Stimulated activated naive B cell treated with anti-CD40 and anti-IgM and Interleukin-4, amounts not matched to agents 10 μg/mL and 1 μg/mL and 100 μg/mL, for 72 hours (primary cell): ENCODE measurements around the gene FXYD3.
A peak's percentile ranks its signal among the peaks of the same experiment; 100 is the strongest.

Experiments used
- ATAC-seq, 2 donors: fragments of 150-1000 bp; cut with Tn5 transposase; replicated peaks; 2 replicates each; pipeline ENCODE4 v1.10.0; 2021; ENCODE audit warnings: moderate library complexity in 1 of 2
- DNase-seq: peaks from one replicate; pipeline ENCODE4 v3.0.0; 2021
- H3K27ac Mint-ChIP-seq: one replicate; pipeline ENCODE4 v1.8.0; 2022; ENCODE audit warnings: mild to moderate bottlenecking, mixed read lengths
- H3K27me3 Mint-ChIP-seq, 2 donors: one replicate each; pipeline ENCODE4 v1.8.0; 2022; ENCODE audit warnings: mixed read lengths in 2 of 2
- H3K36me3 Mint-ChIP-seq, 2 donors: one replicate each; pipeline ENCODE4 v1.8.0; 2022; ENCODE audit warnings: mixed read lengths in 2 of 2, mild to moderate bottlenecking in 1 of 2
- H3K4me1 Mint-ChIP-seq, 2 donors: one replicate each; pipeline ENCODE4 v1.8.0; 2022; ENCODE audit warnings: mixed read lengths in 2 of 2, mild to moderate bottlenecking in 1 of 2
- H3K4me3 Mint-ChIP-seq, 2 donors: one replicate each; pipeline ENCODE4 v1.8.0; 2022; ENCODE audit warnings: mild to moderate bottlenecking in 2 of 2, mixed read lengths in 2 of 2, moderate library complexity in 1 of 2
- H3K9me3 Mint-ChIP-seq, 2 donors: one replicate each; pipeline ENCODE4 v1.8.0; 2022; ENCODE audit warnings: mixed read lengths in 2 of 2, mild to moderate bottlenecking in 1 of 2

The FXYD3 gene

GRCh38 chr19:35156673-35157014 is 41.0 kb downstream of the FXYD3 start:
- Mint-ChIP-seq H3K36me3 (peaks cover 48 to 63% of the 10 kb centered on the region in 2 donors), H3K27me3 (peaks cover 0 to 5% of the 10 kb centered on the region in 2 donors), H3K27ac (peak overlapping the region; percentile 74), H3K4me3 (peak overlapping the region; percentile 94 to 96), H3K9me3 (peaks cover 2 to 5% of the 10 kb centered on the region in 2 donors), H3K4me1 (peaks cover 33 to 67% of the 10 kb centered on the region in 2 donors)
- ATAC-seq (no peak), DNase-seq (no peak)

DNA sequence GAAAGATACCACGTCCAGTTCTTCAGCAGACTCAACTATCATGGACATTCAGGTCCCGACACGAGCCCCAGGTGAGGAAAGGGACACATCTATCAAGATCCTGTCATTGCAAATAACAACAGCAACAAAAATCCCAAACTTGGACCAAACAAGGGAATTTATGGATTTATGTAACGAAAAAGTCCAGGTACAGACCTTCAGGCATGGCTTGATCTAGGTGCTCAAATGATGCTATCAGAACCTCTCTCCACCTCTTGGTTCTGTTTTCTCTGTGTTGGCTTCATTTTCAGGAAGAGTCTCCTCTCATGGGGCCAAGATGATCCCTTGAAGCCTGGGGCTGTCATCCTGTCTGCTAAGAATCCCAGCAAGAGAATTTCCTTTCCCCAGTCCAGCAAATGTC is 41.8 kb downstream of the FXYD3 start:
- ATAC-seq (no peak), DNase-seq (no peak)
- peaks cover 32 to 61% of the 10 kb centered on the region in 2 donors for H3K4me1 Mint-ChIP-seq
- H3K27ac Mint-ChIP-seq, result no peak overlapping the region
- peaks cover 5 to 8% of the 10 kb centered on the region in 2 donors for H3K9me3 Mint-ChIP-seq
- H3K36me3 Mint-ChIP-seq, result peaks cover 55 to 71% of the 10 kb centered on the region in 2 donors
- H3K27me3 Mint-ChIP-seq, result peaks cover 0 to 1% of the 10 kb centered on the region in 2 donors
- no peak overlapping the region for H3K4me3 Mint-ChIP-seq

DNA sequence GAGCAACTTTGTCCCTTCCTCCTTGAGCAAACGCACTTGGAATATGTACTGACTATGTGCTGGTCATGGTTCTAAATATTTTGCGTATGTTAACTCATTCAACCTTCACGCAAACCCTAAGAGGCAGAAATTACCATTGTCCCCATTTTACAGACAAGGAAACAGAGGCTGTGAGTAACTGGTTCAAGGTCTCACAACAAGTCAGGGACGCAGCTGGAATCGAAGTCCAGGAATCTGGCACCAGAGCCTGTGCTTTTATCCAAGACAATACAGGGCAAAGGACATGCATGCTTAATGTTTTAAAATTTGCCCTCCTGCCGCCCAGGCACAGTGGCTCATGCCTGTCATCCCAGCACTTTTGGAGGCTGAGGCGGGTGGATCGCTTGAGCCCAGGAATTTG is 44.0 kb downstream of the FXYD3 start:
- H3K27me3 Mint-ChIP-seq, result no peaks in the 10 kb centered on the region
- H3K27ac Mint-ChIP-seq, result no peak overlapping the region
- no peak overlapping the region for H3K4me3 Mint-ChIP-seq
- H3K9me3 Mint-ChIP-seq, result peaks cover 10 to 15% of the 10 kb centered on the region in 2 donors
- no peak for DNase-seq
- H3K4me1 Mint-ChIP-seq, result peaks cover 26 to 59% of the 10 kb centered on the region in 2 donors
- no peak for ATAC-seq
- H3K36me3 Mint-ChIP-seq, result peaks cover 76 to 93% of the 10 kb centered on the region in 2 donors

- ATAC-seq, result peak in 1 of 2 donors; percentile 39
- peak overlapping the region in 1 of 2 donors; percentile 8 for H3K4me3 Mint-ChIP-seq
- H3K4me1 Mint-ChIP-seq, result peaks cover 26 to 56% of the 10 kb centered on the region in 2 donors
- H3K27me3 Mint-ChIP-seq, result no peaks in the 10 kb centered on the region
- peaks cover 79 to 93% of the 10 kb centered on the region in 2 donors for H3K36me3 Mint-ChIP-seq
- peaks cover 14 to 19% of the 10 kb centered on the region in 2 donors for H3K9me3 Mint-ChIP-seq
- H3K27ac Mint-ChIP-seq, result peak overlapping the region; percentile 83
- no peak for DNase-seq
Measured at GRCh38 chr19:35160629-35161433, 45.2 kb downstream of the FXYD3 start.

DNA sequence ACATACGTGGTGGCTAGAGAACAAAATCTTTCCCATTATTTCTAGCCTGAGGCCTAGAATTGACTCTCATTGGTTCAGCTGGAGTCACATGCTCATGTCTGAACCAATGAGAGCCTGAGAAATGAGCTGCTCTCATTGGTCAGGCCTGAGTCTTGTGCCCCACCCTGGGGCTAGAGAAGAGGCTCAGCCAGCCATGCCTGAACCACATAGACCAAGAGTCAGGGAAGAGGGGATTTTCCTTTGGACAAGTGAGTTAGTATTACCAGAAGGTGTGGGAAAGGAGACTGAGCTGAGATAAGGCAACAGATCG is 45.8 kb downstream of the FXYD3 start:
- Mint-ChIP-seq H3K36me3 (peaks cover 79 to 93% of the 10 kb centered on the region in 2 donors), H3K9me3 (peaks cover 15 to 25% of the 10 kb centered on the region in 2 donors)

DNA sequence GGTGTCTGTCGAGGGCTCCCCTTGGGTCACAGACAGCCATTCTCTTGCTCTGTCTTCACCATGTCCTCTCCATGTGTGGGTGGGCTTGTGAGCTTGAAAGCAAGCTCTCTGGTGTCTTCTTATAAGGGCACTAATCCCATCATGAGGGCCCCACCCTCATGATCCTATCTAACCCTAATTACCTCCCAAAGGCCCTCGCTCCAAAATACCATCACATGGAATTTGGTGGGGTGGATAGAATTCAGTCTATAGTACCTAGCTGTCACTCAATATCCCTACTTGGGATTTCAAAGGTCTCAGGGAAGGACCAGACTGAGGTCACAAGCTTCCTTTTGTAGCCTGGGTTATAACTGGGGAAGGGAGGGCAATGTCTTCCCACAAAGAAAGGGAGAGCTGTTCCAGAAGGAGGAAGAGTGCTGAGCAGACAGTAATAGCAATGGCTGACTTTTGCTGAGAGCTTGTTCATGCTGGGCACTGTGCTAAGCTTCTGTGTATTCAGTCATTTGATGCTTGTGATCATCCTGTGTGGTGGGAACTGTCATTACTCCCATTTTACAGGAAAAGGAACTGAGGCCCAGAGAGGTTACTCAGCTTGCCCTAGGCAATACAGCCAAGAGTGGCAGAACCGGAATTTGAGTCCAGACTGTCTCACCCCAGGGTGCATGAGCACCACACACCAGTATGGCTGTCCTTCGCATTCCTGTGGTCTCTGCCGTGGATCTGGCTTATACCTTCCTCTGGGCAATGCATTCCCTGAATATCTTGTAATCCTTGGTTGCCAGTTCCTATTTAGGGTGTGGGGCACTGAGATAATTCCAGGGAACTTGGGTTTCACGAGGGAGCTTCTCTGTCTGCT is 47.1 kb downstream of the FXYD3 start:
- Mint-ChIP-seq H3K4me3 (no peak overlapping the region), H3K27me3 (no peaks in the 10 kb centered on the region), H3K27ac (peak overlapping the region; percentile 56), H3K36me3 (peaks cover 83 to 96% of the 10 kb centered on the region in 2 donors), H3K4me1 (peaks cover 30 to 60% of the 10 kb centered on the region in 2 donors), H3K9me3 (peaks cover 17 to 27% of the 10 kb centered on the region in 2 donors)
- no peak for DNase-seq
- no peak for ATAC-seq

More for the DNA sequence above, 45.8 kb downstream of the FXYD3 start:
- no peak for ATAC-seq
- Mint-ChIP-seq H3K27ac (no peak overlapping the region), H3K4me1 (peaks cover 22 to 53% of the 10 kb centered on the region in 2 donors), H3K27me3 (no peaks in the 10 kb centered on the region), H3K4me3 (no peak overlapping the region)
- no peak for DNase-seq

DNA sequence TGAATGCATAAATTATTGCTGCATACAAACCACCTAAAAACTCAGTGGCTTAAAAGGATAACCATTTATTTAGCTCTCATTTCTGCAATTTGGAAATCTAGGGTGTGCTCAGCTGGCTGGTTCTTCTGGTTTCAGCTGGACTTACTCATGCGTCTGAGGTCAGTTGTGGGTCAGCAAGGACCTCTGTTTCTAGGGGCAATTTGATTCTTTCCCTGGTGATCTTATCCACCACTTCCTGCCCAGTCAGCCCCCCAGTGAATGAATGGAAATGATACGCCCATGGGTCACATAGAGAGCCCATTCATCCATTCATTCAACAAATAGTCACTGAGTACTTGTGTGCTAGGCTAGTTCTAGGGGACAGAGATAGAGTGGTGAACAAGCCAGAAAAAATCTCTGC is 48.8 kb downstream of the FXYD3 start:
- no peak overlapping the region for H3K27ac Mint-ChIP-seq
- peaks cover 38 to 65% of the 10 kb centered on the region in 2 donors for H3K4me1 Mint-ChIP-seq
- DNase-seq (no peak), ATAC-seq (no peak)
- H3K27me3 Mint-ChIP-seq, result no peaks in the 10 kb centered on the region
- H3K36me3 Mint-ChIP-seq, result peaks cover 76 to 95% of the 10 kb centered on the region in 2 donors
- H3K4me3 Mint-ChIP-seq, result no peak overlapping the region
- peaks cover 17 to 27% of the 10 kb centered on the region in 2 donors for H3K9me3 Mint-ChIP-seq

DNA sequence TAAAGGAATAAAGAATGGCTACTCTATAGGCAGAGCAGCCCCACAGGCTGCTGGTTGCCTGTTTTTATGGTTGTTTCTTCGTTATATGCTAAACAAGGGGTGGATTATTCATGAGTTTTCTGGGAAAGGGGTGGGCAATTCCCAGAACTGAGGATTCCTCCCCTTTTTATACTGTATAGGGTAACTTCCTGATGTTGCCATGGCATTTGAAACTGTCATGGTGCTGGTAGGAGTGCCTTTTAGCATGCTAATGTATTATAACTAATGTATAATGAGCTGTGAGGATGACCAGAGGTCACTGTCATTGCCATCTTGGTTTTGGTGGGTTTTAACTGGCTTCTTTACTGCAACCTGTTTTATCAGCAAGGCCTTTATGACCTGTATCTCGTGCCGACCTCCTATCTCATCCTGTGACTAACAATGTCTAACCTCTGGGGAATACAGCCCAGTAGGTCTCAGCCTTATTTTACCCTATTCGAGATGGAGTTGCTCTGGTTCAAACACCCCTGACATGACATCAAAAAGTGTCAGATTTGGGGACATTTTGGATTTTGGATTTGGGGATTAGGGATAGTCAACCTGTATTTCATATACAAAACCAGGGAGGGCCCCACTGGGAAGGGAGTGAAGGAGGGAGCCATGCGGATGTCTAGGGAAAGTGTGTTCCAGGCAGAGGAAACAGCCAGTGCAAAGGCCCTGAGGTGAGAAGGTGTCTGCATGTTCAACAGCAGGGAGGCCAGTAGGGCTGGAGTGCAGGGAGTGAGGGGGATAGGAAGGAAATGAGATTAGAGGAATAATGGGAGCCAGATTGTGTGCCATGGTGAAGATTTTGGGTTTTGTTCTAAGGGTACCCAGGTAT is 49.8 kb downstream of the FXYD3 start:
- peaks cover 17 to 27% of the 10 kb centered on the region in 2 donors for H3K9me3 Mint-ChIP-seq
- peaks cover 41 to 71% of the 10 kb centered on the region in 2 donors for H3K4me1 Mint-ChIP-seq
- no peaks in the 10 kb centered on the region for H3K27me3 Mint-ChIP-seq
- ATAC-seq (no peak), DNase-seq (no peak)
- peaks cover 78 to 96% of the 10 kb centered on the region in 2 donors for H3K36me3 Mint-ChIP-seq
- no peak overlapping the region for H3K4me3 Mint-ChIP-seq
- H3K27ac Mint-ChIP-seq, result peak overlapping the region; percentile 48

DNA sequence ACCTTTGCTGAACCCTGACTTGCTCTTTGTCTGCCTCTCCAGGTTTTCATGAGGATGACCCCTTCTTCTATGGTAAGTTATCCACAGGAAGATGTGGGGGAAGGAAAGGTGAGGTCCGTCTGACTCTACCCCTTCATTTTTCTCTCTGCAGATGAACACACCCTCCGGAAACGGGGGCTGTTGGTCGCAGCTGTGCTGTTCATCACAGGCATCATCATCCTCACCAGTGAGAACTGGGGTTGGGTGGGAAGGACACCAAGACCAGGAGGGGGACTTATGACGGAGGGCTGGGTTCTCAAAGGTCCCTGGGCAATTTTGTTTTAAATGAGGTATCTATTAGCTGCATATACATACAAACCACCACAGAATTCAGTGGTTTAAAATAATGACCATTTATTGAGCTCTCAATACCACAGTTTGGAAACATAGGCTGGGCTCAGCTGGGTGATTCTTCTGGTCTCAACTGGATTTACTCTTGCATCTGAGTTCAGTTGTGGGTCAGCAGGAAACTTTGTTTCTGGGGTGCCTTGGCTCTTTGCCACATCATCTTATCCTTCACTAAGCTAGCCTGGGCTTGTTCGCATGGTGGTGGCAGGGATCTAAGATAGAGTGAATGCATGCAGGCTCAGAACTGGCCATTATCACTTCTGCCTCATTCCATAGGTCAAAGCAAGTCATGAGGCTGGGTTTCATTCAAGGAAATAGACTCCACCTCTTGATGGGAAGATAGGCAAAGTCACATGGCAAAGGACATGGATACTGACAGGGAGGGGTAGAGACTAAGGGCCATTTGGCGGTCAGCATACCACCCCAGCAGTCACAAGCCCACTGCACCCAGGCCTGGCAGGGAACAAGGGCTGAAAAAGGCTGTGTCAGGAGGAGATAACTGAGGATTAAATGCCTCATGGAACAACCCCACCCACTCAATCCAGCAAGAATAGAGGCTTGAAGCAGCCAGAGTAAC is 50.8 kb downstream of the FXYD3 start:
- Mint-ChIP-seq H3K4me3 (peak overlapping the region; percentile 25 to 43), H3K9me3 (peaks cover 15 to 24% of the 10 kb centered on the region in 2 donors), H3K27ac (peak overlapping the region; percentile 86), H3K36me3 (peaks cover 73 to 92% of the 10 kb centered on the region in 2 donors), H3K4me1 (peaks cover 35 to 68% of the 10 kb centered on the region in 2 donors), H3K27me3 (no peaks in the 10 kb centered on the region)
- ATAC-seq (no peak), DNase-seq (no peak)

GRCh38 chr19:35167251-35168119 is 51.9 kb downstream of the FXYD3 start:
- Mint-ChIP-seq H3K4me3 (peak overlapping the region; percentile 15 to 25), H3K9me3 (peaks cover 11 to 19% of the 10 kb centered on the region in 2 donors), H3K4me1 (peaks cover 31 to 70% of the 10 kb centered on the region in 2 donors), H3K27me3 (no peaks in the 10 kb centered on the region), H3K36me3 (peaks cover 62 to 84% of the 10 kb centered on the region in 2 donors), H3K27ac (peak overlapping the region; percentile 86)
- DNase-seq (no peak), ATAC-seq (peak; percentile 59 to 82)

GRCh38 chr19:35168196-35168595 is 52.6 kb downstream of the FXYD3 start:
- Mint-ChIP-seq H3K27ac (peak overlapping the region; percentile 59), H3K36me3 (peaks cover 55 to 82% of the 10 kb centered on the region in 2 donors), H3K4me1 (peaks cover 28 to 68% of the 10 kb centered on the region in 2 donors), H3K9me3 (peaks cover 11 to 19% of the 10 kb centered on the region in 2 donors), H3K27me3 (no peaks in the 10 kb centered on the region), H3K4me3 (no peak overlapping the region)
- no peak for DNase-seq
- no peak for ATAC-seq
